CD4-positive, alpha-beta T cell treated with Interleukin-6 at 100 ng/mL for 8 hours (primary cell): ENCODE data around the gene ACTRT2.

ENCODE experiments used
- DNase-seq: peaks from one replicate; pipeline ENCODE4 v3.0.0-alpha.2; 2020; ENCODE audit warnings: mixed read lengths, low spot score

The ACTRT2 gene

DNA sequence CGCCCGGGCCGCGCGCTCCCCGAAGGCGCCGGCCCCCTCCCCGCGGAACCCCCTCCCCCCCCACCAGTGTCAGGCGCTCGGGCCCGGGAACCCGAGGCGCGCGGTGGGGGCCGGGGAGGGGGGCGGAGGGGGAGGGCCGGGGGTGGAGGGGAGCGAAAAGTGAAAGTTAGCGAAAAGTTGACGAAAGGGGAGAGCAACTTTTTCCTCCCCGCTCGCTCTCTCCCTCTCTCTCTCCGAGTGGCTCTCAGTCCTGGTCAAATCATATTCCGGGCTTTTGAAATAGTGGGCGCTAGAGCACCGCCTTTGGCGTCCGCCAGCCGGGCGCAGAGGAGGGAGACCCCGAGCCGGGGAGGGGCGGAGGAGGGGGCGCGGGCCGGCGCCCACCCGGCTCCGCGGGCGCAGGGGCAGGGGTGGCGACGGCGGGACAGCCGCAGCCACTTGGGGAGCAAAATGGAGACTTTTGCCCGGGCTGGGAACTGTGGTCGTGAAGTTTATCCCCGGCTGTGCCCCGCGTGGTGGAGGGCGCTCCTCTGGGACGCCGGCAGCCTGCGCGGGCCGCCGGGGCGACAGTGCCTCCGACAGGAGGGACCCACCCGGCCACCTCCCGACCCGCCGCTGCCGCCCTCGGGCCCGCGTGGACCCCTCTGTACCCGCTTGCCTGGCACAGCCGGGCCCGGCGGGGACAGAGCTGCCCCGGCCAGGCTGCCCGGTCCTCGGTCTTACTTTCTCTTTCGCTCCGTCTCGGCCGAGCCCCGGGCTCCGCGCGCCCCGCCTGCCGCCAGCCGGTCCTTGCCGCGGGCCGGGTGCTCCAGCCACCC is 48.4 kb downstream of the ACTRT2 start:
- DNase-seq, result no peak

- no peak for DNase-seq
Observed at GRCh38 chr1:3070309-3070643, 49.0 kb downstream of the ACTRT2 start.

- no peak for DNase-seq
Observed at GRCh38 chr1:3070644-3071564, 49.6 kb downstream of the ACTRT2 start.

GRCh38 chr1:3071565-3072390 is 50.5 kb downstream of the ACTRT2 start:
- no peak for DNase-seq
